PC-3 (cell line): ENCODE results near the gene CYBRD1. TPM values are rescaled to one million over a fixed set of nuclear protein-coding genes. Genes with fewer than 3 reads are reported as not detected.

ENCODE experiments used
- ATAC-seq: fragments of 200-7000 bp; cut with Tn5 transposase; 2 replicates; pipeline ENCODE4 v1.9.1; 2020; ENCODE audit warnings: mild to moderate bottlenecking, moderate library complexity
- BruUV-seq: library from RNA; stranded (reverse); fragments of 400-500 nt; replicated peaks from 2 replicates; lab custom pipeline; 2021; lab: Mats Ljungman, UMichigan
- CTCF ChIA-PET: fragments of 300-600 bp; sonication (Branson Sonifier 250); formaldehyde crosslinking; loops from one replicate; lab custom pipeline; 2022; ENCODE audit warnings: antibody characterized with exemption; lab: Charles Lee
- POLR2A ChIA-PET: fragments of 300-600 bp; sonication (Branson Sonifier 250); formaldehyde crosslinking; loops from one replicate; lab custom pipeline; 2022; ENCODE audit warnings: antibody characterized with exemption; ENCODE audit not compliant: unreplicated experiment; lab: Charles Lee
- DNase-seq: peaks from one replicate; pipeline ENCODE4 v3.0.0-alpha.2; 2015
- H2AFZ ChIP-seq: fragments of 300-600 bp; sonication (generic); 2 replicates; pipeline ENCODE4 v1.6.0; 2016; ENCODE audit warnings: antibody characterized with exemption, low read length
- H3F3A ChIP-seq: fragments of 300-600 bp; sonication (generic); one replicate; pipeline ENCODE4 v1.6.0; 2017; ENCODE audit warnings: antibody characterized with exemption, low read length, control low read depth, mild to moderate bottlenecking; ENCODE audit not compliant: unreplicated experiment
- H3K27ac ChIP-seq: fragments of 300-600 bp; sonication (generic); 2 replicates; pipeline ENCODE4 v1.5.1; 2016; ENCODE audit warnings: mild to moderate bottlenecking, low read length
- H3K27me3 ChIP-seq: fragments of 300-600 bp; sonication (generic); 2 replicates; pipeline ENCODE4 v1.6.1; 2016; ENCODE audit warnings: low read length, mixed read lengths
- H3K36me3 ChIP-seq: fragments of 300-600 bp; sonication (generic); 2 replicates; pipeline ENCODE4 v1.6.1; 2016; ENCODE audit warnings: low read depth, mixed run types, low read length, mixed read lengths
- H3K4me1 ChIP-seq: fragments of 300-600 bp; sonication (generic); 2 replicates; pipeline ENCODE4 v1.5.1; 2016; ENCODE audit warnings: low read length; ENCODE audit not compliant: insufficient read depth
- H3K4me2 ChIP-seq: fragments of 300-600 bp; sonication (generic); 2 replicates; pipeline ENCODE4 v1.6.0; 2016; ENCODE audit warnings: low read length
- H3K4me3 ChIP-seq: fragments of 300-600 bp; sonication (generic); 2 replicates; pipeline ENCODE4 v1.5.1; 2016; ENCODE audit warnings: mild to moderate bottlenecking, low read length, mixed read lengths
- H3K79me2 ChIP-seq: fragments of 300-600 bp; sonication (generic); 2 replicates; pipeline ENCODE4 v1.6.1; 2017; ENCODE audit warnings: low read length, mixed read lengths
- H3K9ac ChIP-seq: fragments of 300-600 bp; sonication (generic); 2 replicates; pipeline ENCODE4 v1.6.0; 2016; ENCODE audit warnings: mild to moderate bottlenecking, low read length
- H3K9me2 ChIP-seq: fragments of 300-600 bp; sonication (generic); replicated peaks from 2 replicates; pipeline ENCODE4 v1.6.1; 2016; ENCODE audit warnings: mixed run types, low read length, mixed read lengths
- H3K9me3 ChIP-seq: fragments of 300-600 bp; sonication (generic); 2 replicates; pipeline ENCODE4 v1.6.1; 2016; ENCODE audit warnings: low read length, mixed read lengths
- H4K20me1 ChIP-seq: fragments of 300-600 bp; sonication (generic); 2 replicates; pipeline ENCODE4 v1.6.1; 2016; ENCODE audit warnings: low read length, mixed read lengths
- EZH2 ChIP-seq: fragments of 300-600 bp; sonication (generic); IDR thresholded peaks from one replicate; pipeline ENCODE4 v1.6.1; 2017; ENCODE audit warnings: antibody characterized with exemption, mild to moderate bottlenecking, low read length; ENCODE audit not compliant: unreplicated experiment
- EZH2phosphoT487 ChIP-seq: fragments of 300-600 bp; sonication (generic); IDR thresholded peaks from 2 replicates; pipeline ENCODE4 v1.6.1; 2018; ENCODE audit warnings: mild to moderate bottlenecking, antibody characterized with exemption, low read length, borderline replicate concordance
- intact Hi-C: fragments of 100-400 bp; cut with micrococcal nuclease; formaldehyde crosslinking; loops from 2 replicates; pipeline ENCODE4 v1.9.0; 2023
- total RNA-seq: library from RNA; depleted of rRNA; stranded (reverse); fragments of >200 nt; gene quantifications from 2 replicates; pipeline ENCODE4 v1.2.3, GENCODE V29; 2014
- TF ChIP-seq, protein P1 (sequence below): fragments of 300-600 bp; sonication (generic); conservative IDR thresholded peaks from 2 replicates; pipeline ENCODE4 v1.5.1; 2017; ENCODE audit warnings: antibody characterized with exemption, low read depth, mild to moderate bottlenecking, low read length

Gene CYBRD1
- total RNA-seq, 1 experiment from 2014 or later, result 0.87 TPM

- no peaks in the 10 kb centered on the region for H3K79me2 ChIP-seq
- no peaks in the 10 kb centered on the region for H3K36me3 ChIP-seq
- TF ChIP-seq EZH2phosphoT487, result no peak
- TF ChIP-seq, protein P1, sequence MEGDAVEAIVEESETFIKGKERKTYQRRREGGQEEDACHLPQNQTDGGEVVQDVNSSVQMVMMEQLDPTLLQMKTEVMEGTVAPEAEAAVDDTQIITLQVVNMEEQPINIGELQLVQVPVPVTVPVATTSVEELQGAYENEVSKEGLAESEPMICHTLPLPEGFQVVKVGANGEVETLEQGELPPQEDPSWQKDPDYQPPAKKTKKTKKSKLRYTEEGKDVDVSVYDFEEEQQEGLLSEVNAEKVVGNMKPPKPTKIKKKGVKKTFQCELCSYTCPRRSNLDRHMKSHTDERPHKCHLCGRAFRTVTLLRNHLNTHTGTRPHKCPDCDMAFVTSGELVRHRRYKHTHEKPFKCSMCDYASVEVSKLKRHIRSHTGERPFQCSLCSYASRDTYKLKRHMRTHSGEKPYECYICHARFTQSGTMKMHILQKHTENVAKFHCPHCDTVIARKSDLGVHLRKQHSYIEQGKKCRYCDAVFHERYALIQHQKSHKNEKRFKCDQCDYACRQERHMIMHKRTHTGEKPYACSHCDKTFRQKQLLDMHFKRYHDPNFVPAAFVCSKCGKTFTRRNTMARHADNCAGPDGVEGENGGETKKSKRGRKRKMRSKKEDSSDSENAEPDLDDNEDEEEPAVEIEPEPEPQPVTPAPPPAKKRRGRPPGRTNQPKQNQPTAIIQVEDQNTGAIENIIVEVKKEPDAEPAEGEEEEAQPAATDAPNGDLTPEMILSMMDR, result no peak
- no peak for TF ChIP-seq EZH2
- H3K27me3 ChIP-seq, result no peaks in the 10 kb centered on the region
- DNase-seq (no peak), ATAC-seq (no peak)
- no peak overlapping the region for H3K9ac ChIP-seq
- no peak overlapping the region for H3K4me2 ChIP-seq
- H3K9me2 ChIP-seq, result no peaks in the 10 kb centered on the region
- ChIA-PET CTCF (no interaction called here), POLR2A (interaction anchor here (0.6 kb wide), 1 partner anchor 32 kb away, joined by 10 read pairs; no protein-coding TSS in a partner anchor)
- H3K9me3 ChIP-seq, result no peaks in the 10 kb centered on the region
- no peaks in the 10 kb centered on the region for H3F3A ChIP-seq
- peaks cover 5% of the 10 kb centered on the region; the same call in 1 of the 2 replicates for H3K4me1 ChIP-seq
- BruUV-seq, result no TSS peak
- intact Hi-C loops, result no loop called here
- no peak overlapping the region for H3K4me3 ChIP-seq
- no peaks in the 10 kb centered on the region for H4K20me1 ChIP-seq
- H2AFZ ChIP-seq, result no peak overlapping the region
- no peak overlapping the region for H3K27ac ChIP-seq
Observed at GRCh38 chr2:171566753-171567152, 44.5 kb downstream of the CYBRD1 start.

- TF ChIP-seq, protein P1, result peak; percentile 26; the same call in 1 of the 2 replicates
- TF ChIP-seq EZH2, result no peak
- POLR2A ChIA-PET, result interaction anchor here (0.8 kb wide), 1 partner anchor 140 kb away, joined by 8 read pairs; no protein-coding TSS in a partner anchor
- peak; percentile 17 for DNase-seq
Observed at GRCh38 chr2:171568089-171568488, 45.8 kb downstream of the CYBRD1 start.

GRCh38 chr2:171571721-171572120 lies 49.4 kb downstream of the CYBRD1 start:
- no TSS peak for BruUV-seq
- no peaks in the 10 kb centered on the region for H3K27me3 ChIP-seq
- no peaks in the 10 kb centered on the region for H3K9me2 ChIP-seq
- no peak overlapping the region for H3K4me2 ChIP-seq
- no peak overlapping the region for H3K27ac ChIP-seq
- no peaks in the 10 kb centered on the region for H3K79me2 ChIP-seq
- POLR2A ChIA-PET, result no interaction called here
- no peak overlapping the region for H3K4me3 ChIP-seq
- H3K9ac ChIP-seq, result no peak overlapping the region
- intact Hi-C loops, result loop anchor here (5.0 to 10.0 kb wide), 2 partner anchors 233 to 531 kb away; partner anchors contain the start of gene DLX2
- no peak for ATAC-seq
- no peaks in the 10 kb centered on the region for H3K4me1 ChIP-seq
- H4K20me1 ChIP-seq, result no peaks in the 10 kb centered on the region
- no peak for DNase-seq
- no peaks in the 10 kb centered on the region for H3K36me3 ChIP-seq
- TF ChIP-seq EZH2phosphoT487, result no peak
- no peak for TF ChIP-seq EZH2
- TF ChIP-seq, protein P1, result no peak
- no peak overlapping the region for H2AFZ ChIP-seq
- CTCF ChIA-PET, result no interaction called here
- H3F3A ChIP-seq, result no peaks in the 10 kb centered on the region
- H3K9me3 ChIP-seq, result no peaks in the 10 kb centered on the region

More at GRCh38 chr2:171568089-171568488, 45.8 kb downstream of the CYBRD1 start:
- intact Hi-C loops, result no loop called here
- Histone ChIP-seq H4K20me1 (no peaks in the 10 kb centered on the region), H3K36me3 (no peaks in the 10 kb centered on the region), H3K4me2 (no peak overlapping the region), H3F3A (no peaks in the 10 kb centered on the region), H3K27ac (no peak overlapping the region), H3K79me2 (no peaks in the 10 kb centered on the region), H3K9me2 (no peaks in the 10 kb centered on the region), H3K27me3 (no peaks in the 10 kb centered on the region), H2AFZ (no peak overlapping the region), H3K9me3 (no peaks in the 10 kb centered on the region), H3K9ac (no peak overlapping the region), H3K4me1 (peaks cover 5% of the 10 kb centered on the region; the same call in 1 of the 2 replicates), H3K4me3 (no peak overlapping the region)
- CTCF ChIA-PET, result interaction anchor here (0.6 to 1.0 kb wide), 2 partner anchors 152 to 255 kb away, joined by 3 to 5 read pairs; no protein-coding TSS in a partner anchor
- BruUV-seq, result no TSS peak
- ATAC-seq, result 0 out of 2 replicates have a peak, but pooled peaks have one; percentile 29
